Measurements from ENCODE around the gene SERINC3. TPM values are rescaled to one million over a fixed set of nuclear protein-coding genes. Genes with fewer than 3 reads are reported as not detected.

Gene SERINC3
- total RNA-seq, 4 donors from 2014 or later: 102 to 157 (median 121) TPM

GRCh38 chr20:44560229-44560628, 38.4 kb upstream of the SERINC3 start:
- ATAC-seq (ENCODE audit: low FRiP score) (no peak), DNase-seq (ENCODE audit: low spot score) (no peak)
- TF ChIP-seq CTCF (IDR thresholded peaks at IDR 0.05): no peak

DNA sequence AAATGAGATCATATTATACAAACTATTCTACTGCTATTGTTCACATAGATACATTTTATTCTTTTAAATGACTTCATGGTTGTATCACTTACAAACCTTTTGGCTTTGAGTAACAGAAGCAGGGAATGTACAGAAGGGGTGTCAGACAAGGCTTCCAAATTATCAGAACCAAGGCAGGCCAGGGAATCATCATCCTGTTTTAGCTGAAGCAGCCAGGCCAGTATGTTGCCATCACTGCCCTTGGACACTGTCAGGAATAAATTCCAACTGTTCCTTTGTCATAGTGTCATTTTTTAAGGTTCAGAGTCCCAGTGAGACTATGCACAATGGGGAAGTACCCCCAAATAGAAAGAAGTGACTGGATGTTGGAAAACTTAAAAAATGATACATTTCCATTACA, 37.4 kb upstream of the SERINC3 start:
- no peak for TF ChIP-seq CTCF (IDR thresholded peaks at IDR 0.05)
- no peak for DNase-seq (ENCODE audit: low spot score)
- ATAC-seq (ENCODE audit: low FRiP score): no peak

GRCh38 chr20:44552950-44553908, 31.4 kb upstream of the SERINC3 start:
- TF ChIP-seq CTCF (IDR thresholded peaks at IDR 0.05): no peak
- ATAC-seq (ENCODE audit: low FRiP score): peak; percentile 80
- no peak for DNase-seq (ENCODE audit: low spot score)

GRCh38 chr20:44552568-44552949, 30.7 kb upstream of the SERINC3 start:
- no peak for TF ChIP-seq CTCF (IDR thresholded peaks at IDR 0.05)
- ATAC-seq (ENCODE audit: low FRiP score): no peak

DNA sequence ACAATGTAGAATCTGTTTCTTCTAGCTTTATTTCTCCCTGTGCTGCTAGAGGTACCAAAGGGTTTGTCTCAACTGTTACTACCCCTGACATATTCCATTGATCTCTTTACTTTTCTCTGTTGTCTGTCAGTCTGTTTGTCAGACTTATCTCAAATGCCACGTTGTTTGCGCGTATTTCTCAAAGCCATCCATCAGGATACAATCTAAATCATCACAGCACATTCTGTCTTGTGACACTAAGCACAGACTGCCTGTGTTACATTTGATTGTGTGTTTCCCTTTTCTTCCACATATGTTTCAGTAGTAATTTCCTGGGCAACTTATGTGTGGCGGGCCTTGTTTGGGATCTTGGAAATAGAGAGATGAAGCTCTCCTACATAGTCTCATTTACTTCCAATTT, 30.2 kb upstream of the SERINC3 start:
- TF ChIP-seq CTCF (IDR thresholded peaks at IDR 0.05): no peak
- DNase-seq (ENCODE audit: low spot score) (no peak), ATAC-seq (ENCODE audit: low FRiP score) (no peak)

More at GRCh38 chr20:44552568-44552949, 30.7 kb upstream of the SERINC3 start:
- DNase-seq (ENCODE audit: low spot score): no peak

DNA sequence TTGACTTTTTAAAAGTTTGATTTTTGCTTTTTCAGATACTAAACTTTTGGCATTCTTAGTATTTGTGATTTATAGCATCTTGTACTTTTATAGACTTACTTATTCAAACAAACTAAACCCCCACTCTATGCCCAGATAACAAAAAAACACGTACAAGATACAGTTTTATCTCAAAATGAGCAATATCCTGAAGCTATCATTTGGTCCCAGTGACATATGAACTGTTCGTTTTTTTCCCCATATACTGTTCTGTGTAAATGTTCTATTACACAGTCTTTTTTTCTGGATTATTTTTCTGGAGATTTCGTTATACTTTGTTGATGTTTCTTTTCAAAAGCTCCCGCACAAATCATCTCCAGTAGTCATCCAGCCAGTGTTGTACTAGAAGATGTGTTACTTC, 27.3 kb upstream of the SERINC3 start:
- TF ChIP-seq CTCF (IDR thresholded peaks at IDR 0.05): no peak
- DNase-seq (ENCODE audit: low spot score) (no peak), ATAC-seq (ENCODE audit: low FRiP score) (peak; percentile 24)

DNA sequence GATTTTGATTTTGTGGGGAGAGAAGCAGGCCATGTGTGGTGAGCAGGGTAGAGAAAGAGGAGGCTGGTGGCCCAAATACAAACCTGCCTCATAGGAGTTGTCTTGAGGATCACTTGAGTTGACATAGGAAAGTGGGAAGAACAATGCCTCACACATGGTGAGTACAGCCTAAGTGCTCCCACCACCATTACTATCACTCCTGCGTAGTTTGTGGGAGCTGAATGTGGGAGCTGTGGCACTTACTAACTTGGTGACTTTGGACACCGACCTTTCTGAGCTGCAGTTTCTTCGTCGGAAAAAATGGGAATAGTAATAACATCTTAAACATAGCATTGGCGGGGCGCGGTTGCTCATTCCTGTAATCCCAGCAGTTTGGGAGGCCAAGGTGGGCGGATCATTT, 25.5 kb upstream of the SERINC3 start:
- no peak for TF ChIP-seq CTCF (IDR thresholded peaks at IDR 0.05)
- DNase-seq (ENCODE audit: low spot score): no peak
- ATAC-seq (ENCODE audit: low FRiP score): no peak

Measured in omental fat pad (tissue), 4 donors.